ENCODE data around the gene KIAA0825. TPM values are rescaled to one million over a fixed set of nuclear protein-coding genes. Genes with fewer than 3 reads are reported as not detected.

The KIAA0825 gene
- total RNA-seq, 1 donor from 2014 or later = 5.0 TPM

GRCh38 chr5:94473936-94474335 lies 144.5 kb downstream of the KIAA0825 start:
- H3K9me3 Mint-ChIP-seq (ENCODE audit: unreplicated experiment) = no peaks in the 10 kb centered on the region
- no peak overlapping the region for H3K4me3 Mint-ChIP-seq (ENCODE audit: unreplicated experiment)
- no peaks in the 10 kb centered on the region for H3K27me3 Mint-ChIP-seq (ENCODE audit: unreplicated experiment)
- DNase-seq (ENCODE audit: extremely low spot score, unreplicated experiment) = no peak
- no peak for TF ChIP-seq CTCF (IDR thresholded peaks at IDR 0.05)
- H3K4me1 Mint-ChIP-seq (ENCODE audit: unreplicated experiment) = peaks cover 10% of the 10 kb centered on the region
- H3K27ac Mint-ChIP-seq (ENCODE audit: unreplicated experiment) = no peak overlapping the region
- no peaks in the 10 kb centered on the region for H3K36me3 Mint-ChIP-seq (ENCODE audit: unreplicated experiment)

GRCh38 chr5:94471521-94471920 lies 146.9 kb downstream of the KIAA0825 start:
- Mint-ChIP-seq H3K27ac (ENCODE audit: unreplicated experiment) (no peak overlapping the region), H3K27me3 (ENCODE audit: unreplicated experiment) (no peaks in the 10 kb centered on the region), H3K36me3 (ENCODE audit: unreplicated experiment) (no peaks in the 10 kb centered on the region), H3K4me1 (ENCODE audit: unreplicated experiment) (peaks cover 10% of the 10 kb centered on the region), H3K4me3 (ENCODE audit: unreplicated experiment) (no peak overlapping the region), H3K9me3 (ENCODE audit: unreplicated experiment) (no peaks in the 10 kb centered on the region)
- no peak for DNase-seq (ENCODE audit: extremely low spot score, unreplicated experiment)
- no peak for TF ChIP-seq CTCF (IDR thresholded peaks at IDR 0.05)

- no peak for TF ChIP-seq CTCF (IDR thresholded peaks at IDR 0.05)
- Mint-ChIP-seq H3K27ac (ENCODE audit: unreplicated experiment) (no peak overlapping the region), H3K9me3 (ENCODE audit: unreplicated experiment) (no peaks in the 10 kb centered on the region), H3K27me3 (ENCODE audit: unreplicated experiment) (no peaks in the 10 kb centered on the region), H3K4me3 (ENCODE audit: unreplicated experiment) (no peak overlapping the region), H3K36me3 (ENCODE audit: unreplicated experiment) (no peaks in the 10 kb centered on the region), H3K4me1 (ENCODE audit: unreplicated experiment) (peaks cover 10% of the 10 kb centered on the region)
- DNase-seq (ENCODE audit: extremely low spot score, unreplicated experiment) = no peak
Measured at GRCh38 chr5:94470802-94471201, 147.6 kb downstream of the KIAA0825 start.

- no peak overlapping the region for H3K4me3 Mint-ChIP-seq (ENCODE audit: unreplicated experiment)
- H3K9me3 Mint-ChIP-seq (ENCODE audit: unreplicated experiment) = no peaks in the 10 kb centered on the region
- DNase-seq (ENCODE audit: extremely low spot score, unreplicated experiment) = no peak
- no peaks in the 10 kb centered on the region for H3K27me3 Mint-ChIP-seq (ENCODE audit: unreplicated experiment)
- H3K4me1 Mint-ChIP-seq (ENCODE audit: unreplicated experiment) = peaks cover 10% of the 10 kb centered on the region
- no peaks in the 10 kb centered on the region for H3K36me3 Mint-ChIP-seq (ENCODE audit: unreplicated experiment)
- H3K27ac Mint-ChIP-seq (ENCODE audit: unreplicated experiment) = no peak overlapping the region
- no peak for TF ChIP-seq CTCF (IDR thresholded peaks at IDR 0.05)
Measured at GRCh38 chr5:94469894-94470329, 148.5 kb downstream of the KIAA0825 start.

- no peak for DNase-seq (ENCODE audit: extremely low spot score, unreplicated experiment)
- Mint-ChIP-seq H3K9me3 (ENCODE audit: unreplicated experiment) (no peaks in the 10 kb centered on the region), H3K4me1 (ENCODE audit: unreplicated experiment) (peaks cover 11% of the 10 kb centered on the region), H3K4me3 (ENCODE audit: unreplicated experiment) (no peak overlapping the region), H3K36me3 (ENCODE audit: unreplicated experiment) (no peaks in the 10 kb centered on the region), H3K27me3 (ENCODE audit: unreplicated experiment) (no peaks in the 10 kb centered on the region), H3K27ac (ENCODE audit: unreplicated experiment) (no peak overlapping the region)
- no peak for TF ChIP-seq CTCF (IDR thresholded peaks at IDR 0.05)
Measured at GRCh38 chr5:94467954-94468930, 150.2 kb downstream of the KIAA0825 start.

Data from osteocyte (in vitro differentiated cells).